Cortex of kidney (tissue), 1 donor: ENCODE results near the gene LCA5L.
A peak's percentile ranks its signal among the peaks of the same experiment; 100 is the strongest.

Experiments
- DNase-seq: peaks from one replicate; lab custom pipeline; 2025; lab: John Stamatoyannopoulos, UW

The LCA5L gene

GRCh38 chr21:39445321-39446269, at the start of gene LCA5L:
Gene LCA5L (minus strand): TSS chr21:39445778. CDS start chr21:39428493, 17,285 bp downstream.
- DNase-seq: peak; percentile 56

GRCh38 chr21:39489380-39489924, 43.9 kb upstream of the LCA5L start:
- DNase-seq: no peak

GRCh38 chr21:39484711-39485276, 39.2 kb upstream of the LCA5L start:
- no peak for DNase-seq

- no peak for DNase-seq
Measured at GRCh38 chr21:39483917-39484316, 38.3 kb upstream of the LCA5L start.

- DNase-seq: no peak
Measured at GRCh38 chr21:39481886-39482285, 36.3 kb upstream of the LCA5L start.

- no peak for DNase-seq
Measured at GRCh38 chr21:39480271-39480670, 34.7 kb upstream of the LCA5L start.

- DNase-seq: no peak
Measured at GRCh38 chr21:39479814-39480182, 34.2 kb upstream of the LCA5L start.

GRCh38 chr21:39479164-39479813, 33.7 kb upstream of the LCA5L start:
- DNase-seq: no peak

- no peak for DNase-seq
Measured at GRCh38 chr21:39474611-39475010, 29.0 kb upstream of the LCA5L start.

GRCh38 chr21:39472786-39473185, 27.2 kb upstream of the LCA5L start:
- DNase-seq: no peak

GRCh38 chr21:39471598-39471997, 26.0 kb upstream of the LCA5L start:
- DNase-seq: no peak

- no peak for DNase-seq
Measured at GRCh38 chr21:39468559-39468958, 23.0 kb upstream of the LCA5L start.

- no peak for DNase-seq
Measured at GRCh38 chr21:39467746-39468145, 22.2 kb upstream of the LCA5L start.

GRCh38 chr21:39466584-39466983, 21.0 kb upstream of the LCA5L start:
- no peak for DNase-seq

- no peak for DNase-seq
Measured at GRCh38 chr21:39463308-39463707, 17.7 kb upstream of the LCA5L start.

GRCh38 chr21:39461419-39461818, 15.8 kb upstream of the LCA5L start:
- DNase-seq: no peak

GRCh38 chr21:39456665-39457064, 11.1 kb upstream of the LCA5L start:
- no peak for DNase-seq

- no peak for DNase-seq
Measured at GRCh38 chr21:39454949-39455668, 9.5 kb upstream of the LCA5L start.

GRCh38 chr21:39453571-39454179, 8.1 kb upstream of the LCA5L start:
- DNase-seq: no peak

- no peak for DNase-seq
Measured at GRCh38 chr21:39452970-39453342, 7.4 kb upstream of the LCA5L start.

- DNase-seq: no peak
Measured at GRCh38 chr21:39452207-39452969, 6.8 kb upstream of the LCA5L start.
